Sigmoid colon (tissue), 4 donors: Measurements from ENCODE around the gene ZNF831.

Source experiments
- POLR2A ChIP-seq, 2 donors: fragments of 450-650 bp; IDR thresholded peaks; one replicate each; pipeline ENCODE4 v1.6.1; 2016; ENCODE audit warnings: antibody characterized with exemption in 2 of 2, mild to moderate bottlenecking in 2 of 2, moderate library complexity in 2 of 2
- POLR2AphosphoS5 ChIP-seq, 4 donors: sonication (generic); formaldehyde crosslinking; IDR thresholded peaks; one replicate each; pipeline ENCODE4 v1.6.1; 2017; ENCODE audit warnings: antibody characterized with exemption in 4 of 4
- TF ChIP-seq, protein P1 (sequence below), 4 experiments: fragments of 450-650 bp in 3 of 4; fragments of 200-600 bp in 1 of 4; IDR thresholded peaks; one replicate each; pipeline ENCODE4 v1.5.1; 2016 to 2019; ENCODE audit warnings: antibody characterized with exemption in 4 of 4, mild to moderate bottlenecking in 3 of 4, moderate library complexity in 2 of 4

DNA sequence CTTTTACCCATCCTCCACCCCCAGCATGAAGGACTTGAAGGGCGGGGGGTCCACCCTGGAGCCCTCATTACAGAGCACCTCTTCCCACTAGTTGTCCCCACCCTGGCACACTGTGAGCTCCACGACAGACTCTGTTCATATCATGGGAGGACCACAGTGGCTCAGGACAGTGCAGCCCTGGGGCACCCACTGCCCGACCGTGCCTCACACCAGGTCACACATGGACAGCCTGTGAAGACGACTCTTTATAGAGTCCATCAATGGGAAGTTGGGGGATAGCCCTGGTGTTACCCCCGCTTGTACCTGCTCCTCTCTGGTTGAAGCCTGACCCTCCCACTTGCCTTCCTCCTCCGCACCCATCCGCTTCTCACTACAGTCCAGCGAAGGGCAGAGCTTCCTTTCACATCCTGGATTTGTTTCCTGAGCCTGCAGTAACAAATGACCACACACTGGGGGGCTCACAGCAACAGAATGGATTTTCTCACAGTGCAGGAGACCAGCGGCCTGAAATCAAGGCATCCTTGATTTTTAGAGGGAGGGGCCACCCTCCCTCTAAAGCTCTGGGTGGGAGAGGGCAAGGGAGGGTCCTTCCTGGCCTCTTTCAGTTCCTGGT lies 15.5 kb downstream of the ZNF831 start:
- TF ChIP-seq, protein P1, sequence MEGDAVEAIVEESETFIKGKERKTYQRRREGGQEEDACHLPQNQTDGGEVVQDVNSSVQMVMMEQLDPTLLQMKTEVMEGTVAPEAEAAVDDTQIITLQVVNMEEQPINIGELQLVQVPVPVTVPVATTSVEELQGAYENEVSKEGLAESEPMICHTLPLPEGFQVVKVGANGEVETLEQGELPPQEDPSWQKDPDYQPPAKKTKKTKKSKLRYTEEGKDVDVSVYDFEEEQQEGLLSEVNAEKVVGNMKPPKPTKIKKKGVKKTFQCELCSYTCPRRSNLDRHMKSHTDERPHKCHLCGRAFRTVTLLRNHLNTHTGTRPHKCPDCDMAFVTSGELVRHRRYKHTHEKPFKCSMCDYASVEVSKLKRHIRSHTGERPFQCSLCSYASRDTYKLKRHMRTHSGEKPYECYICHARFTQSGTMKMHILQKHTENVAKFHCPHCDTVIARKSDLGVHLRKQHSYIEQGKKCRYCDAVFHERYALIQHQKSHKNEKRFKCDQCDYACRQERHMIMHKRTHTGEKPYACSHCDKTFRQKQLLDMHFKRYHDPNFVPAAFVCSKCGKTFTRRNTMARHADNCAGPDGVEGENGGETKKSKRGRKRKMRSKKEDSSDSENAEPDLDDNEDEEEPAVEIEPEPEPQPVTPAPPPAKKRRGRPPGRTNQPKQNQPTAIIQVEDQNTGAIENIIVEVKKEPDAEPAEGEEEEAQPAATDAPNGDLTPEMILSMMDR (IDR thresholded peaks at IDR 0.05) = no peak
- TF ChIP-seq POLR2AphosphoS5 (IDR thresholded peaks at IDR 0.05) (no peak), POLR2A (IDR thresholded peaks at IDR 0.05) (no peak)
